Measurements from ENCODE around the gene CTDSP2.

DNA sequence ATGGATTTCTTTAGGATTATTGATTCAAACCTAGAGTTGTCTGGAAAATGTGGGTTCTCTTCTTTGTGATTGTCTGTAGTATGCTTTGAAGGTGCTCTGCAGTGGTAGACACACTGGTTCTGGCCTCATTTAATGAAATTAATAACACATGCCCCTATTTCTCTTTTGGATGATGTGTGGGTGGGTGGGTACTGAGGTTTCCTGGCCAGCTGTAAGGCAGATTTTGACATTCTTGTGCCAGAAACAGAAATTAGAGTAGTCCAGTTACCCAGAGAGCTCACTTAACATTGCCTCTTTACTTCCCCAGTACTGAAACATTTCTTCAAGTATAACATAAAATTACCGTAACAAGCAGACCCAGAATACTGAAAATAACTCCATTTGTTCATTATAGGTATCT is 49.5 kb downstream of the CTDSP2 start:
- TF ChIP-seq CTCF (IDR thresholded peaks at IDR 0.05; ENCODE audit: low read depth, low read length, poor library complexity, severe bottlenecking) (no peak), EZH2phosphoT487 (IDR thresholded peaks at IDR 0.05; ENCODE audit: borderline replicate concordance, low read length) (no peak)
